NCI-H226 (cell line): ENCODE data around the gene FRMD1.
"Not testable (repeated sequence)": the region's sequence is repeated elsewhere in the genome, so short reads cannot be mapped to it uniquely, and the experiment has no call there.

ENCODE experiments used
- DNase-seq: peaks from one replicate; pipeline ENCODE4 v3.0.0-alpha.2; 2015

Gene FRMD1

DNA sequence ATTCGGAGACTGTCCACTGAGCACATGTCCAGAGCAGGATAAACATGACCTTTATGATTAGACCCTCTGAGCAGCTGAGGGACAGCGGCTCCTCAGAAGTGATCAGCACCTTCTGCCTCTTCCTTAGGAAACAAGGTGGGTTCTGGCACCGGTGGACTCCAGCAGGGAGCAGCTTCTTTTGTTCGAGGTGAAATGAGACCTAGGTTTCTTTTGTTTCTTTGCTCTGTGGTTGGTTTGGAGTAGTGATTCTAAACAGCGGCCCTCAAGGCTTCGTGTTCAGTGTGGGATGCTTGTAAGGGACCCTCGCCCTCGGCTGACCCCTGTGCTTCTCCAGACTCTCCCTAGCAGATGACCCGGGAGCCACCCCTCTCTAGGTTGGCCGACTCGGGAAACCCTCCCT, 14.6 kb upstream of the FRMD1 start:
- no peak for DNase-seq

- DNase-seq = no peak
Observed at GRCh38 chr6:168093071-168093505, 14.1 kb upstream of the FRMD1 start.

DNA sequence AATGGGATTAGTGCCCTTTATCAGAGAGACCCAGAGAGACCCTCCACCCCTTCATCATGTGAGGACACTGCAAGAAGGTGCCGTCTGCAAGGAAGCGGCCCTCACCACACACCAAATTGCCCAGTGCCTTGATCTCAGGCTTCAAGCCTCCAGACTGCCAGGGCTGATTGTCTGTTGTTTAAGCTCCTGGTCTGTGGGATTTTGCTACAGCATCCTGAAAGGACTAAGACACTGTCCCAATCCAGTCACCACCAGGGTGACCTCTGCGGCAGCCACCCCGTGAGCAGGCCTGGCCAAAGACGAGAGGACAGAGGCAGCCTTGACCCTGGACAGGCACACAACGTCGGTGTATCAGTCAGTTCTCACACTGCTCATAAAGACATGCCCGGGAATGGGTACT, 13.5 kb upstream of the FRMD1 start:
- DNase-seq = no peak

- DNase-seq = no peak
Observed at GRCh38 chr6:168091381-168092264, 12.6 kb upstream of the FRMD1 start.

GRCh38 chr6:168090706-168091105, 11.7 kb upstream of the FRMD1 start:
- DNase-seq = no peak

- DNase-seq = no peak
Observed at GRCh38 chr6:168090064-168090690, 11.2 kb upstream of the FRMD1 start.

GRCh38 chr6:168089186-168090063, 10.4 kb upstream of the FRMD1 start:
- no peak for DNase-seq

GRCh38 chr6:168088161-168089053, 9.4 kb upstream of the FRMD1 start:
- DNase-seq = peak; percentile 89

DNA sequence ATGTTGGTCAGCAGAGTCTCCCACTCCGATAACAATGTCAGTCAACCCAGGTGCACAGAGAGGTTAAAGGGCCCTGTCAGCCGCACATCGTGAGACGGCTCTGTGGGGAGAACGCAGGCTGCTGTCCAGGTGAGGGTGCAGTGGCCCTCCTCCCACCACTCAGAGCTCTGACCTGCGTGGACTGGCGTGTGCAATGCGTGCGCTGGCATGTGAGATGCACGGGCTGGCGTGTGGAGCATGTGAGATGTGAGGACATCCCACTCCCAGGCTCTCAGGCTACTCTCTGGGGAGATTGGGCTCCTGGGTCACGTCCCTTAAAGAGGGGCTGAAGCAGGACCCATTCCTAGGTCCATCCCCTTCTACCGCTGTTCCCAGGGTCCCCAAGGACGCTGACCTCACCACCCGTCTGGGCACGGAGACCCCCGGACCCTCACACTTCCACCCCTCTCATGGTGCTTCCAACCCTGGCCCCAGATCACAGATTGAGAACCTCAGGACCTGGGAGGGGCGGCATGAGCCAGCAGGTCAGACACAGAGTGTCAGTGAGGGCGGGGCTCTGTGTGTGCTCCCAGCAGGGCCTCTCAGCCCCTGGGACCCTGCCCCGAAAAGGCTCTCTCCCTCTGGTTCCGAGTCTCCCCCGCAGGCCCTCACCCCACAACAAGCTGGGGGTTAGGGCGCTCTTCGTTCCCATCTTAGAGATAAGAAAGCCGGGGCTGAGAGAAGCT, 8.6 kb upstream of the FRMD1 start:
- no peak for DNase-seq

GRCh38 chr6:168086616-168087015, 7.6 kb upstream of the FRMD1 start:
- no peak for DNase-seq

GRCh38 chr6:168086066-168086465, 7.1 kb upstream of the FRMD1 start:
- DNase-seq = no peak

DNA sequence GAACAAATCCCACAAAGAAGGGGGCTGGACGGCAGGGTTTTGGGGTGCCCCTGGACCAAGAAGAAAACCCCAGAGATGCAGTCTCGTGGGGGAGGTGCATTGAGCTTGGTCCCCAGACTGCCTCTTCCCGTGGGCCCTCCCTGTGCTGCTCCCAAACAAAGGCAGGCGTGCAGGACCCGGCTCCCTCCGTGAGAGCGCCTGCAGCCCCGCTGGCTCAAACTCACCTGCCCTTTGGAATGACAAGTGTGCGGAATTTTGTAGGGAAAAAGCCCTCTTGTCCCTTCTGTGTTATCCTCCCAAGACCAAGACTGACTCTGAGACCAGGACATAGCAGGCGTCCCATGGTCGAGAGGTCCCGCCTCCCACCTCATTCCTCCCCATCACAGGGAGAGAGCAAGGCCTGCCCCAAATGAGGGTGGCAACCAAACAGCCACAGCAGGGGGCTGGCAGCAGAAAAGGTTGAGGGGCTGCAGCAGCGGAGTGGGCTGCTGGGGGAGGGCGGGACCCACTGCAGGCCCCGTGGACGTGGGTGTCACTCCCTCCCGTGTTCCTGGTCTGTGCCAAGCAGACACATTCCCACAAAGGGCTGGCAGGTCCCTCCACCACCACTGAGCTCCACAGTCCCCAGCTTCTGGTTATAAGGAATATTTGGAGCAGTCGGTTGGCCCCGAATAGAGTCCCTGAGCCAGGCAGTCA, 5.6 kb upstream of the FRMD1 start:
- DNase-seq = no peak

DNA sequence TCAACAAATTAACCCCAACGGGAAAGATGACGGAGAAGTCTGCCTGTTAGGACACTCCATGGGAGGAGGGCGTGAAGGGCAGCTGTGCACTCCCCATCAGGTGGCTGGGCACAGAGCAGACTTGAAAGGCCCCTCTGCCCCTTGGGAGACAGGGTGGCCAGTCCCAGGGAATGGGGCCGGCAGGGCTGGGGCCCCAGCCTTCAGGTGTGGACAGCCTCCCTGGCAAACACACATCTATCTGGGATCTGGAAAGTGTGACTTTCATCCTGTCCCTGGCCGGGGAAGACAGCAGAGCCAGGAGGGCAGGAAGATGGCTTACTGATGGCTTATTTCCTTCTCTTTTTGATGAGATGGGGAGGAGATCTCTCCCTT, 4.5 kb upstream of the FRMD1 start:
- DNase-seq = no peak

DNA sequence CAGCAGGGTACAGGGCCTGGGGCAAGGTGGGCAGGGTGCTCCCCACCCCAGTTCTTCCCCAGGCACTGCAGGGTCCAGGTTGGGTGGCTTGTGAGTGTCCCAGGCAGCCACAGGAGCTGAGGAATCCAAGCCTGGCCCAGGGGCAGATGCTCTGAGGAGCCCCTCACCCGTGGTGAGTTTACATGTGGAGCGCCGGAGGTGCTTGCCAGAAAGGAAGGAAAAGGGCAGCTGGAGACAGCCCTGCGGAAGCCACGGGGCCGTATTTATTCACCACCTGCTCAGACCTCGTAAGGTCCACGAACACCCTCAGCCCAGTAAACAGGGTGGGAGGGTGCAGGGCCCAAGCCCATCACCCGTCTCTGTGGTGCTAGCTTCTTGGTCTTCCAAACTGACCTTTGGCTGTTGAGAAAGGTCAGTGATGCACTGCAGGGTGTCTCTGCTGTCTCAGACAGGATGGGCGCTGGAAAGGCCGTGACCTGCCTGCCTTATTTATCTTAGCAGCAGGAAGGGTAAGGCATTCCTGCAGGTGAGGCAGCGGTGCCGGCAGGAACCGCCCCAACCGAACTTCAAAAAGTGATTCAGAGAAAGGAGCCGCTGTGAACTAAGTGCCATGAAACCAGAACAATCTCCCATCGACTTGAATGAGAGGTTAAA, 4.0 kb upstream of the FRMD1 start:
- no peak for DNase-seq

- no peak for DNase-seq
Observed at GRCh38 chr6:168081858-168082546, 3.0 kb upstream of the FRMD1 start.

DNA sequence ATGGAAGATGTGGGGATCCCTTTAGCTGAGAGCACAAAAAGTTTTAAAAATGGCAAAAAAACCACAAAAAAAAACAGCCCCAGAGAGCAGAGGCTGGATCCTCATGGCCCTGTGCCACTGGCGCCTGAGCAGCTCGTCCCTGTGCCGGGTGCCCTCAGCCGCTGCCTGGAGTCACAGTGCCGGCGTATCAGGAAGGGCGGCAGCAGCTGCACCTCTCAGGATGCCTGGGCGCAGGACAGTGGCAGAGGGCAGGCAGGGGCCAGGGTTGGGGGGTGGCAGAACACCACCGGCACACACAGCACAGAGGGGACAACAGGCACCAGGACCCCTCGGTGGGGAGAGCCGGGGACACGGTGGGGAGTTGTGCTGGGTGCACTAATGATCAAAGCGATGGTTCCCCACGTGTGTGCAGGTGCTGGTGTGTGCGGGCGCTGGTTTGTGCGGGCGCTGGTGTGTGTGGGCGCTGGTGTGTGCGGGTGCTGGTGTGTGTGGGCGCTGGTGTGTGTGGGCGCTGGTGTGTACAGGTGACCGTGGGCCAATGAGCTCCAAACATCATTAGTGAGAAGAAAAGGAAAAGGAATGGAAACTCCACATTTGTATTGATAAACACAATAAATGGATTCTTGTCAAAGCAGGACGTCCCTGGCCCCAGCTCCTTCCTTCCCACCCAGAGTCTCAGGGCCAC, 1.5 kb upstream of the FRMD1 start:
- no peak for DNase-seq

GRCh38 chr6:168078175-168078942, 653 bp downstream of the FRMD1 start:
- DNase-seq = no peak

DNA sequence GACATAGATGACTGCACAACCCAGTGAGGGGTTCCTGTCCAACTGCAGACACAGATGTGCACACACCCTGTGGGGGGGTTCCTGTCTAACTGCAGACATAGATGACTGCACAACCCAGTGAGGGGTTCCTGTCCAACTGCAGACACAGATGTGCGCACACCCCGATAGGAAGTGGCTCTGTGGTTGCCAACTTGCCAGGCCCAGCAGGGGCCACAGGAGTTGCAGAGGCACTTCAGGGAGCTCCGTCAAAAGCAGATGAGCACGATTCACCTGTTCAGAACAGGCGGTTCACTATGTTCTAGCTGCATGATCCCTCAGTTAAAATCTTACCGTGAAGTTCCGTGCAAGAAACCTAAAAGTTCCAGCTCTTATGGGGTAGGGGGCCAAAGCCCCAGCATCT, 1.6 kb downstream of the FRMD1 start:
- not testable (repeated sequence) for DNase-seq
